ENCODE results near the gene FASLG. TPM values are rescaled to one million over a fixed set of nuclear protein-coding genes. Genes with fewer than 3 reads are reported as not detected.
A peak's percentile ranks its signal among the peaks of the same experiment; 100 is the strongest.

Gene FASLG
- total RNA-seq, 6 experiments from 2014 or later = not detected

GRCh38 chr1:172670791-172671190, 11.9 kb downstream of the FASLG start:
- H3K4me1 Mint-ChIP-seq (ENCODE audit: low read depth) = peaks cover 38% of the 10 kb centered on the region
- TF ChIP-seq CTCF (IDR thresholded peaks at IDR 0.05) = no peak
- H3K27ac Mint-ChIP-seq = no peak overlapping the region
- H3K36me3 Mint-ChIP-seq (ENCODE audit: low read depth) = no peaks in the 10 kb centered on the region
- peaks cover 3% of the 10 kb centered on the region; the same call in 1 of the 2 replicates for H3K27me3 Mint-ChIP-seq (ENCODE audit: insufficient read depth)
- DNase-seq = no peak
- no peak overlapping the region for H3K4me3 Mint-ChIP-seq
- H3K9me3 Mint-ChIP-seq = no peaks in the 10 kb centered on the region

GRCh38 chr1:172671591-172671990, 12.7 kb downstream of the FASLG start:
- TF ChIP-seq CTCF (IDR thresholded peaks at IDR 0.05) = no peak
- H3K4me1 Mint-ChIP-seq (ENCODE audit: low read depth) = peaks cover 40% of the 10 kb centered on the region
- H3K27me3 Mint-ChIP-seq (ENCODE audit: insufficient read depth) = peaks cover 3% of the 10 kb centered on the region; the same call in 1 of the 2 replicates
- DNase-seq = peak; percentile 71
- H3K4me3 Mint-ChIP-seq = no peak overlapping the region
- H3K9me3 Mint-ChIP-seq = no peaks in the 10 kb centered on the region
- no peaks in the 10 kb centered on the region for H3K36me3 Mint-ChIP-seq (ENCODE audit: low read depth)
- peak overlapping the region; percentile 6; the same call in 1 of the 2 replicates for H3K27ac Mint-ChIP-seq

- Mint-ChIP-seq H3K27me3 (ENCODE audit: insufficient read depth) (peaks cover 3% of the 10 kb centered on the region; the same call in 1 of the 2 replicates), H3K9me3 (no peaks in the 10 kb centered on the region), H3K27ac (no peak overlapping the region), H3K4me1 (ENCODE audit: low read depth) (peaks cover 42% of the 10 kb centered on the region), H3K4me3 (no peak overlapping the region), H3K36me3 (ENCODE audit: low read depth) (no peaks in the 10 kb centered on the region)
- no peak for TF ChIP-seq CTCF (IDR thresholded peaks at IDR 0.05)
- no peak for DNase-seq
Observed at GRCh38 chr1:172672720-172673119, 13.8 kb downstream of the FASLG start.

- DNase-seq = peak; percentile 18
- H3K27me3 Mint-ChIP-seq (ENCODE audit: insufficient read depth) = peaks cover 3% of the 10 kb centered on the region; the same call in 1 of the 2 replicates
- no peak overlapping the region for H3K4me3 Mint-ChIP-seq
- no peak overlapping the region for H3K27ac Mint-ChIP-seq
- no peak for TF ChIP-seq CTCF (IDR thresholded peaks at IDR 0.05)
- H3K4me1 Mint-ChIP-seq (ENCODE audit: low read depth) = peaks cover 42% of the 10 kb centered on the region
- no peaks in the 10 kb centered on the region for H3K9me3 Mint-ChIP-seq
- no peaks in the 10 kb centered on the region for H3K36me3 Mint-ChIP-seq (ENCODE audit: low read depth)
Observed at GRCh38 chr1:172673761-172674160, 14.9 kb downstream of the FASLG start.

- H3K9me3 Mint-ChIP-seq = no peaks in the 10 kb centered on the region
- no peaks in the 10 kb centered on the region for H3K36me3 Mint-ChIP-seq (ENCODE audit: low read depth)
- no peak for TF ChIP-seq CTCF (IDR thresholded peaks at IDR 0.05)
- H3K4me3 Mint-ChIP-seq = no peak overlapping the region
- DNase-seq = no peak
- H3K4me1 Mint-ChIP-seq (ENCODE audit: low read depth) = peaks cover 42% of the 10 kb centered on the region
- H3K27me3 Mint-ChIP-seq (ENCODE audit: insufficient read depth) = peaks cover 3% of the 10 kb centered on the region; the same call in 1 of the 2 replicates
- H3K27ac Mint-ChIP-seq = peak overlapping the region; percentile 27; the same call in 1 of the 2 replicates
Observed at GRCh38 chr1:172674831-172675613, 16.1 kb downstream of the FASLG start.
